ENCODE measurements around the gene DPEP2. TPM values are rescaled to one million over a fixed set of nuclear protein-coding genes. Genes with fewer than 3 reads are reported as not detected.

Gene DPEP2
- total and polyA plus RNA-seq, 2 of the 4 experiments (the other 2 are of a cell fraction), result not detected

GRCh38 chr16:67990018-67990386 is 9.3 kb downstream of the DPEP2 start:
- ChIA-PET CTCF (interaction anchor here (1.7 kb wide), 1 partner anchor 23 kb away, joined by 3 read pairs; no protein-coding TSS in a partner anchor), POLR2A (ENCODE audit: unreplicated experiment) (no interaction called here)
- Histone ChIP-seq H3K14ac (replicated peaks; ENCODE audit: low read depth, low read length) (no peak overlapping the region), H3K18ac (ENCODE audit: low read depth, low read length) (no peak overlapping the region), H4K20me1 (ENCODE audit: insufficient read depth, low read length) (no peaks in the 10 kb centered on the region; the same call in 1 of the 2 replicates), H2BK5ac (ENCODE audit: low read depth, low read length, poor library complexity, severe bottlenecking) (no peak overlapping the region), H2BK20ac (ENCODE audit: low read depth, low read length) (no peak overlapping the region), H3K79me1 (ENCODE audit: low read depth in 1 of 2, low read length in 2 of 2) (no peaks in the 10 kb centered on the region), H2BK120ac (ENCODE audit: low read depth, low read length) (no peak overlapping the region), H3K23ac (ENCODE audit: low read depth, low read length) (no peak overlapping the region), H3K4me1 (ENCODE audit: control insufficient read depth, insufficient read depth, low read length) (peaks cover 4% of the 10 kb centered on the region; the same call in 1 of the 2 replicates), H4K91ac (ENCODE audit: insufficient read depth, low read depth, low read length) (no peak overlapping the region), H3K9me3 (ENCODE audit: control insufficient read depth, insufficient read depth, low read length) (no peaks in the 10 kb centered on the region), H3K27me3 (ENCODE audit: control insufficient read depth, insufficient read depth, low read length) (peaks cover 5% of the 10 kb centered on the region; the same call in 1 of the 2 replicates), H3K27ac (ENCODE audit: insufficient read depth, low read length) (no peak overlapping the region), H4K8ac (ENCODE audit: low read depth in 2 of 2, low read length in 2 of 2) (no peak overlapping the region), H3K4ac (ENCODE audit: low read depth, low read length) (no peak overlapping the region), H2AK9ac (replicated peaks; ENCODE audit: low read depth, low read length, poor library complexity) (no peak overlapping the region), H3K9ac (ENCODE audit: low read depth, low read length) (no peak overlapping the region), H3K4me3 (ENCODE audit: insufficient read depth, low read depth, low read length) (no peak overlapping the region), H3K9me1 (ENCODE audit: insufficient read depth, low read length) (no peaks in the 10 kb centered on the region; the same call in 1 of the 2 replicates), H3K4me2 (ENCODE audit: low read depth, low read length) (no peak overlapping the region), H2AFZ (replicated peaks; ENCODE audit: low read length, poor library complexity) (no peak overlapping the region), H3K36me3 (ENCODE audit: control insufficient read depth, insufficient read depth, low read length) (no peaks in the 10 kb centered on the region), H2AK5ac (ENCODE audit: low read depth, low read length) (no peak overlapping the region), H4K5ac (ENCODE audit: low read depth, low read length) (no peak overlapping the region), H2BK15ac (ENCODE audit: low read depth, low read length) (no peak overlapping the region), H3K56ac (ENCODE audit: extremely low read depth, insufficient read depth, low read length) (no peak overlapping the region)
- dilution Hi-C loops (cut with HindIII; ENCODE audit: low sequenced_read_pairs, unreplicated experiment) (no loop called here), in situ Hi-C loops (cut with MboI; ENCODE audit: low sequenced_read_pairs) (no loop called here), intact Hi-C loops (cut with micrococcal nuclease) (no loop called here)
- TF ChIP-seq CEBPB (IDR thresholded peaks at IDR 0.05; ENCODE audit: low read depth, low read length), result no peak
- no peak for TF ChIP-seq MXI1 (IDR thresholded peaks at IDR 0.05; ENCODE audit: borderline replicate concordance, low read depth, low read length)
- no peak for TF ChIP-seq FOS (IDR thresholded peaks at IDR 0.05; ENCODE audit: low read depth, low read length)
- no peak for TF ChIP-seq BHLHE40 (IDR thresholded peaks at IDR 0.05; ENCODE audit: low read depth, low read length)
- TF ChIP-seq CHD1 (IDR thresholded peaks at IDR 0.05; ENCODE audit: low read depth, low read length), result no peak
- TF ChIP-seq SMC3 (IDR thresholded peaks at IDR 0.05; ENCODE audit: low read depth, low read length), result no peak
- no peak for TF ChIP-seq RCOR1 (IDR thresholded peaks at IDR 0.05; ENCODE audit: insufficient replicate concordance, low read length)
- no peak for TF ChIP-seq USF2 (IDR thresholded peaks at IDR 0.05; ENCODE audit: low read depth, low read length)
- no peak for TF ChIP-seq RAD21 (IDR thresholded peaks at IDR 0.05; ENCODE audit: low read length)
- WGBS, 2 experiments (ENCODE audit: extremely low coverage in 2 of 2, insufficient read length in 1 of 2), result 80% methylated on average over 1 of the region's 6 CpGs; no CpG with 5 or more reads in 1 of the 2 experiments
- no peak for ATAC-seq (ENCODE audit: low read depth)
- BruUV-seq (replicated peaks), result no TSS peak
- no peak for DNase-seq

Measured in IMR-90 (cell line).